Measurements from ENCODE around the gene ODAD4. TPM values are rescaled to one million over a fixed set of nuclear protein-coding genes. Genes with fewer than 3 reads are reported as not detected.
A peak's percentile ranks its signal among the peaks of the same experiment; 100 is the strongest.
"Not testable (repeated sequence)": the region's sequence is repeated elsewhere in the genome, so short reads cannot be mapped to it uniquely, and the experiment has no call there.

Gene ODAD4
- total and polyA plus RNA-seq, 2 of the 8 experiments (the other 6 are each of a cell fraction or from before 2014, with no cell fraction given) = 0.48 to 1.3 TPM

- not testable (repeated sequence) for H3K56ac ChIP-seq (replicated peaks; ENCODE audit: insufficient read length, low read depth, low read length); H2BK15ac ChIP-seq (ENCODE audit: low read length); H4K91ac ChIP-seq (replicated peaks; ENCODE audit: insufficient read length, low read length); H3K14ac ChIP-seq (ENCODE audit: insufficient read length); H3K23ac ChIP-seq (ENCODE audit: insufficient read length); H2AFZ ChIP-seq (ENCODE audit: low read length); H3K27me3 ChIP-seq (replicated peaks in 1 of 4; ENCODE audit: control insufficient read depth in 3 of 4, extremely low read depth in 1 of 4, insufficient read depth in 3 of 4, low read length in 3 of 4); H3K79me2 ChIP-seq (ENCODE audit: control insufficient read depth in 1 of 2, insufficient read depth in 2 of 2, low read length in 2 of 2); DNase-seq (ENCODE audit: low read depth in 1 of 2, low spot score in 2 of 2); H2BK12ac ChIP-seq (ENCODE audit: low read depth, low read length); H2BK120ac ChIP-seq (replicated peaks; ENCODE audit: low read depth, low read length); H3K4me1 ChIP-seq (replicated peaks in 1 of 4; ENCODE audit: control insufficient read depth in 3 of 4, insufficient read depth in 4 of 4, low read length in 3 of 4); H2BK20ac ChIP-seq (ENCODE audit: low read length); H3K36me3 ChIP-seq (ENCODE audit: control insufficient read depth in 2 of 4, insufficient read depth in 4 of 4, low read length in 3 of 4); H4K8ac ChIP-seq (ENCODE audit: extremely low read depth, insufficient read depth, low read length); H3K4ac ChIP-seq (replicated peaks; ENCODE audit: insufficient read length, low read depth, low read length); H2BK5ac ChIP-seq (ENCODE audit: low read depth, low read length); H4K20me1 ChIP-seq (replicated peaks in 1 of 2; ENCODE audit: control insufficient read depth in 1 of 2, insufficient read depth in 2 of 2, low read length in 2 of 2); H4K5ac ChIP-seq (ENCODE audit: insufficient read length, low read depth, low read length); H3K4me3 ChIP-seq (ENCODE audit: extremely low read depth in 1 of 4, insufficient read depth in 2 of 4, low read depth in 3 of 4, low read length in 4 of 4); H3K23me2 ChIP-seq (ENCODE audit: low read depth, low read length); H3K9me3 ChIP-seq (ENCODE audit: insufficient read depth in 2 of 2, low read depth in 1 of 2, low read length in 1 of 2); H3K18ac ChIP-seq (ENCODE audit: extremely low read depth, low read length); H3K79me1 ChIP-seq (ENCODE audit: low read depth, low read length); H3K9ac ChIP-seq (replicated peaks in 1 of 4; ENCODE audit: extremely low read depth in 1 of 4, low read depth in 3 of 4, low read length in 3 of 4); H3K27ac ChIP-seq (ENCODE audit: low read depth, low read length); FAIRE-seq
- ChIA-PET CTCF (ENCODE audit: partially characterized antibody) (interaction anchor here (1.9 to 5.2 kb wide), 3 partner anchors 18 to 30 kb away, joined by 4 to 35 read pairs (median 18); no protein-coding TSS in a partner anchor), POLR2A (ENCODE audit: partially characterized antibody) (interaction anchor here (0.9 to 6.8 kb wide), 5 partner anchors 10 to 112 kb away, joined by 3 to 64 read pairs (median 4); partner anchors contain the start of genes ACLY and CNP)
- 0 out of 2 replicates have a peak overlapping the region, but pooled peaks have one; percentile 8 for H2AK5ac ChIP-seq (ENCODE audit: low read depth, low read length)
- WGBS, 2 experiments (ENCODE audit: extremely low coverage in 1 of 2, insufficient coverage in 1 of 2, insufficient read length in 1 of 2, insufficient replicate concordance in 2 of 2, low coverage in 1 of 2, low lambda C conversion rate in 2 of 2, missing lambda C conversion rate in 1 of 2) = 90% methylated on average over 4 of the region's 4 CpGs; no CpG with 5 or more reads in 1 of the 2 experiments
- peak overlapping the region in 1 of 2 experiments; percentile 92; a peak in 1 of 4 replicates for H3K4me2 ChIP-seq (ENCODE audit: insufficient read depth in 1 of 2, low read depth in 2 of 2, low read length in 2 of 2)
Measured at GRCh38 chr17:41931715-41932114, 1.3 kb downstream of the ODAD4 start.

Data from H1 (cell line).